GM12892 (cell line): ENCODE data around the gene POLR1A.

Experiments
- DNase-seq: peaks from one replicate; pipeline ENCODE4 v3.0.0; 2011; ENCODE audit not compliant: insufficient read length
- FAIRE-seq: peaks from 2 replicates; lab custom pipeline; 2011; peaks lifted over from hg19 to GRCh38; lab: Jason Lieb, UNC
- POLR2A ChIP-seq: IDR thresholded peaks from 2 replicates; pipeline ENCODE4 v1.6.1; 2011; ENCODE audit warnings: low read depth, low read length, control low read depth
- POLR2AphosphoS5 ChIP-seq: IDR thresholded peaks from 2 replicates; pipeline ENCODE4 v1.6.1; 2011; ENCODE audit warnings: low read depth, low read length, control low read depth
- TAF1 ChIP-seq: IDR thresholded peaks from 2 replicates; pipeline ENCODE4 v1.6.1; 2011; ENCODE audit warnings: low read depth, mild to moderate bottlenecking, control low read depth, low read length, borderline replicate concordance

POLR1A gene

DNA sequence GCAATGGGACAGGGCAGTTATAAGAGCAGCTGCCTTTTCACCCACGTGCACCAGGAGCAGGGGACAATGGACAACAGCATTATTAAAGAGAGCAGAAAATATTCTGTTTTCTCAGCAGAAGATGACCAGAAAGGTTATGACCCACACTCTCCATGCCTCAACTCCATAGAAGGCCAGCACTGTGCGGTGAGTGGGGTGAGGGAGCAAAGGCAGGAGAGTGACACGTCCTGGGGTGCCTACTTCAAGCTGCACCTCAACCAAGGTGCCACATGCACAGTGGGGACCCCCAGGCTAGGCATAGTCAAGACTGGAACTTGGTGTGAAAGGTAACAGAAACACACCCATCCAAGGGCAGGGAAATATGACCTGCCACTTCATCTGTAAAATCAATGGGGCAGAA lies 50.4 kb downstream of the POLR1A start:
- no peak for DNase-seq
- no peak for FAIRE-seq
- no peak for TF ChIP-seq TAF1
- no peak for TF ChIP-seq POLR2A
- no peak for TF ChIP-seq POLR2AphosphoS5

DNA sequence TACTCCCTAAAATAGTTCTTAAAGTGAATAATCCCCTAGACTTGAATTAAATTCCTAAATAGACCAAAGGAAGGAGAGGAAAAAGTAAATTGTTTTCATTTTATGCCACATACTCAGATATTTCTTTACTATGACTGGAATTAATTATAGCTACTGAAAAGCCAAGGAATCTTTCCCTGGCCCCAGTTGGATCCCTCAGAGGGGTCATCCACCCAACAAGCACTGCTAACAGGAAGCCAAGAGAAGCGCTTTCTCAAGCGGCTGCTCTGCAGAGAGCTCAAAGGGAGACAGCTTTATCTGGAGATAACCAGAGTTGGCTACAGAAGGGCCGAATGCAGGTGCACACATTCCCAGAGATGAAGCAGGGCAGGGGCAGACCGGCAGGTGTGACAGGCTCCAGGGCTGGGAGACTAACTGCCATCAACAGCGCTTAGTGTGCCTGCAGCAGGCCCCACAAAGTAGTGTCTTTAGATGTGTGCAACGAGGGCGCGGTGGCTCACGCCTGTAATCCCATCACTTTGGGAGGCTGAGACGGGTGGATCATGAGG lies 51.1 kb downstream of the POLR1A start:
- DNase-seq = no peak
- FAIRE-seq = no peak
- TF ChIP-seq POLR2A = no peak
- TF ChIP-seq TAF1 = no peak
- TF ChIP-seq POLR2AphosphoS5 = no peak

DNA sequence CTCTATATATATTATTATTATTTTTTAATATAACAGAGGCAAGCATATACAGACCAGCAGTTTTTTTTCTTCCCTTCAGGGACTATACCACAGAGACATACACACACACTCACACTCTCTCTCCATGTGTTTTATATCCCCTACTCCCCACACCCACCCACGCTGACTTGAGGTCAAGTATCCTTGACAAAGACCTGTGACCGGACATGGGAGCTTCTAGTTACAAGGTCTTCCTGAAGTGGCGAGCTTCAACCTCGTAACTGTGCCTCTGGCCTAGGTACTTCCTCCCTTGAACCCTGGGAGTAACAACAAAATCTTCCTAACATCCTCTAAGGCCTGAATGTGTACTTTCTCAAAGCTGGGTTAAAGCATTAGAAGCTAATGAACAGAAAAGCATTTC lies 52.5 kb downstream of the POLR1A start:
- TF ChIP-seq POLR2A = no peak
- FAIRE-seq = no peak
- DNase-seq = no peak

DNA sequence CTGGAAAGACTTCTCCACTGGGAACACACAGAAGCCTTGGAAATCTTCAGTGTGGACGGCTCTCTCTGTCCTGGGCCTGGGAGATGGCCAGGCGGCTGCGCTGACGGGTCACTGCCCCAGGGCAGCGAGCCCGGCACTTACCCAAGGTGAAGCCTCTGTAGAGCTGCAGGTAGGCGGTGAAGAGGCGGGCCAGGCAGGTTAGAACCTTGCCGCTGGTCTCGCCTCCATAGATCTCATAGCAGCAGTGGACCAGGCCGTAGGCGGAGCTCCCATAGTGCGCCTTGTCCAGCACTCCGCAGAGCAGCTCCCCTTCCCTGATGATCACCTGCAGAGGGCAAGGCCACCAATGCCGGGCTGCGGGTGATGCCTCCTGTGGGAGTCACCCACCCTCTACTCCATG lies 53.0 kb downstream of the POLR1A start:
- no peak for TF ChIP-seq POLR2A
- no peak for TF ChIP-seq TAF1
- TF ChIP-seq POLR2AphosphoS5 = no peak
- no peak for DNase-seq
- FAIRE-seq = no peak

DNA sequence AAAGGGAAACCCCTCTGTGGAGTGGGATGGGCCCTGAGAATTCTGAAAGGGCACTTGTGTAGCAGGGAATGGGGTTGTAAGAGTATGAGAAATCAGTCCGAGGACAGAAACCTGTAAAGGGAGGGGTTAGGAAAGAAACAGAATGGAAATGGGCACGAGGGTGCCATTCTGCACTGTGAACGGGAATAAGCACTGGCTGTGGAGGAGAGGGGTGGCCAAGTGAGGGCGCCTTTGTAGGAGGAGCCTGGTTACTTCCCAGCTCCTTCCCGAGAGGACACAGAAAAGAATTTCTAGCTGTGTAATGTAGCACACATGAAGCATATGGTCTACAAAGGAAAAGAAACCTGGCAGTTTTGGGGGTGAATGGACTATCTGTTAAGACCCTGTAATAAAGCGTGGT lies 53.4 kb downstream of the POLR1A start:
- no peak for DNase-seq
- no peak for FAIRE-seq
- TF ChIP-seq POLR2AphosphoS5 = no peak

DNA sequence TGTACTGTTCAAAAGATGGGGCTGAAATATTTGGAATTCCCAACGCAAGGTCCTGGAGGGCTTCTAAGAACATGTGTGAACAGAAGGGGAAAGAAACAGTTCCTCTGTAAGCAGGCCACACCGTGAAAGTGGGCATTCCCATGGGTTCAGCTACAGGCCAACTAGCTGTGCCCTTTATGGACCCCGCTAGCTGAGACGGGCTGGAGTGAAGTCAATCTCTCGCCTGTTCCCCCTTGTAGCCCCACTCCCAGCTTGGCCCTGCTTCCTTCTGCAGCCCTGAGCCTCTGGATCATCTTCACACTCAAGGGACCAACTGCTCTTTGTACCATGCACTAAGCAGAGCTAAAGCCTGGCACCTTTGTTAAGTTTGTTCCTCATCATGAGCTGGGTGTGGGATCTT lies 55.4 kb downstream of the POLR1A start:
- FAIRE-seq = no peak
- TF ChIP-seq POLR2AphosphoS5 (no peak), POLR2A (no peak), TAF1 (no peak)
- DNase-seq = no peak

DNA sequence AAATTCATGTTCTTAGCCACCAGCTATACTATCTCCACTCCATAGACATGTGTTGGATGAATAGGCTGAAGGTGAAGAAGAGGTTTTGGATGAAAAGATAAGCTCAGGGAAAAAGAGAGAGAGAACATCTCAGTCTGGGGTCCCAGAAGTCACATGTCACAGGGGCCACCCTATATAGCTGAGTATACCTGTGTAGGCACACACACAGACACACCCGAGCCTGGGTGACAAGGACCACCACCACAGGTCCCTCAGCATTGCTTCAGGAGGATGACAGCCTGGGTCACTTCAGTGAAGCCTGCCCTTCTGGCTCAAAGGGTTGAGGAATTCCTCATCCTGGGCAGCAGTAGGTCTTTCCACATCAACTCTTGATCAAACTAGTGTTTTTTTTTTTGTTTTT lies 56.2 kb downstream of the POLR1A start:
- TF ChIP-seq POLR2A = no peak
- no peak for TF ChIP-seq TAF1
- TF ChIP-seq POLR2AphosphoS5 = no peak
- DNase-seq = no peak
- FAIRE-seq = no peak

DNA sequence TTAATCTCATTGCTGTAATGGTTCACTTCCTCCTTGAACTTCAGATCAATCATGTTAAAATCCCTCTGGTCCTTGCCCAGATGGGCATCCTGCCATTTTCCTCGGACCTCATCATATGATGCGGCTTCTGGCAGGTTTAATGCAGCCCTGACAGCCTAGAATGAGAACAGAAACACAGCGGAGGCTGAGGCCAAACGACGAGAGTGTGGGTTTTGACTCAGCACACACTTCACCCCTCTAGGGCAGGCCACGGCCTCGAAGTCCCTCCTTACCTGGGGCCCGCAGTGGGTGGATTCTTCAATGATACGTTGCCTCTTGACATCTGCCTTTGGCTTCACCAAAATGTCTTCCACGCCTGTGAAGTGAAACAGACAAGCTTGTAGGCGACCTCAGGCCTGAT lies 56.8 kb downstream of the POLR1A start:
- no peak for DNase-seq
- no peak for FAIRE-seq

DNA sequence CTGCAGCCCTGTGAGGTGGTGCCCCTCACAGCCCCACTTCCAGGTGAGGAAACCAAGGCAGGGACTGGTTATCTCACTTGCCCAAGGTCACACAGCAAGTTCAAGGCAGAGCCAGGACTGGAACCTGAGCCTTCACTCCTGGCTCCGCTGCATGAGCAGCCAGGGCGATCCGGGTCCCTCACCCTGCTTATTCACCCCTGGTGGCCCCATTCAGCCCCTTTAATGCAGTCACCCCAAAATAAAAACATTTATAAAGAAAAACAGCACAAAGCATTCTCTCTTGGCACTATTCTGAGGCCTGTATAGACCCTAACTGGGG lies 57.3 kb downstream of the POLR1A start:
- TF ChIP-seq TAF1 (no peak), POLR2AphosphoS5 (no peak), POLR2A (no peak)
- DNase-seq (no peak), FAIRE-seq (no peak)

More for the DNA sequence above, 56.8 kb downstream of the POLR1A start:
- TF ChIP-seq TAF1 (no peak), POLR2AphosphoS5 (no peak), POLR2A (no peak)

DNA sequence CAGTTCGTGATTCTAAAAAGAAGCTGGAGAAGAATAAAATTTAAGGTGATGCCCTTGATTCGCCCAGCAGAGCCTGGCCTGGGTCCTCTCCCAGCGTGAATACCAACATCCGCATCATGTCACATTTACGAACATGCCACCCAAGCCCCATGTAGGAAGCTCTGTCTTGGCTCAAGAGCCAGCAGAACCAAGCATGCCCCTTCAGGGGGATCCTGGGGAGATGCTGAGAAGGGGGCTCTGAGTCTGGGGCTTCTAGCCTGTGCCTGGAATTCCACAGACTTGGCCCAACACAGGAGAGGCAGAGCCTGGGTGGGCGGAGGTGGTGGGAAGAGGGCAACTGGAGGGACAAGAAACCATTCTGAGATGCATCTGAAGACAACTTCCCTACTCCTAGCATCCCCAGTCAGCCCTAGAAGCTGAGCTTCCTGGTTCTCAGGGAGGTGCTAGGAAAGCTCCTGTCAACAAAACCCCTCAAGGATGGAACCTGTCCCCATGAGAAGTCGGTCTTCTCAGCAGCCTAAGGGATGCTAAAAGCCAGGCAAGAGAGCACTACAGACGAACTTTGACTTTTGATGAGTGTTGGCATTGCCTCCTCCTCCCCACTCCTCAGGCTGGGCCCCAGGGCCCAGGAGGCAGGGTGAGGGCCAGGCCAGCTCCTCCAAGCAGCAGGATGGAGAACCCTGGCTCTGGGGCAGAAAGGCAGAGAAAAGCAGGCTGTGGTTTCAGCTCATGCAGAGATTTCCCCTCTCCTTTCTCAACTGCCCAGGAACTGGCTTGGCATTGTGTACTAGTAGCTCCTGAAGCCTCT lies 57.9 kb downstream of the POLR1A start:
- DNase-seq = no peak
- no peak for TF ChIP-seq TAF1
- TF ChIP-seq POLR2A = no peak
- TF ChIP-seq POLR2AphosphoS5 = no peak
- FAIRE-seq = no peak

DNA sequence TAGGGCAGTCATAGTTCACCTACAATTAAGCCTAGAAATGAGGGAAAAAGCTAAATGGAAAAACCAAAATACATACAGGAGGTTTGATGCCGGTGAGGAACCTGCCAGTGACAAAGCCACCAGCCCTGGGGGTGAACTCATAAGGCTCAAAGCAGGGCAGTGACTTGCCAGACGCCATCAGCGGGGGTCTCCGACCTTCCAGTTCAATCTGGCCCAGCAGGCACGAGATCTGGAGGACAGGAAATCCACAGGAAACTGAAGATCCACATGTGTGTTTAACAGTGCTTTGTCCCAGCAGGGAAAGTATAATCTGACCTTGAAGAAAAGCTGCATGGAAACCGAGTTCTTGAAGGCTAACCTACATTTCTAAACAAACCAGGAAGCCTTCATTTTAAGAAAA lies 60.1 kb downstream of the POLR1A start:
- DNase-seq (no peak), FAIRE-seq (no peak)

DNA sequence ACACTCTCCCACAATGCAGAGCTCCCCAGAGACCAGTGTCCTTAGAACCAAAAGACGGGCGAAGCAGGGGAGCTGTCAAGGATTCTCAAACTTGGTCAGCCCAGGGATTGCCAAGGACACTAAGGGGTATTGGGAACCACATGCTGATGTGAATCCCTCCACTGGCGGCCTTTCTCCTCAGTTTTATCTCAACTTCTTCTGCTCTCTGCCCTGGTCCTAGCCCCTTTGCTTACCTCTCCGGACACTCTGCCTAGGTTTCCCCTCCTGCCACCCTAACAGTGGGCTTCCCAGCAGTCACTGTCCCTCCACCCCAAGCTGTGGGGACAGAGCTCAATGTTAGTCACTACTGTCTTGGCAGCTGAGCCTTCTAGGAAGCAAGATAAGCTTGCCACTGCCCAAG lies 61.1 kb downstream of the POLR1A start:
- no peak for FAIRE-seq
- TF ChIP-seq TAF1 (no peak), POLR2AphosphoS5 (no peak), POLR2A (no peak)
- no peak for DNase-seq

More for the DNA sequence above, 60.1 kb downstream of the POLR1A start:
- TF ChIP-seq POLR2AphosphoS5 (no peak), TAF1 (no peak), POLR2A (no peak)
